Muscle of back (tissue), 11 donors: ENCODE measurements around the gene GAK. TPM values are rescaled to one million over a fixed set of nuclear protein-coding genes. Genes with fewer than 3 reads are reported as not detected.
A peak's percentile ranks its signal among the peaks of the same experiment; 100 is the strongest.

Experiments
- DNase-seq, 3 donors: peaks; one replicate each; pipeline versions ENCODE4 v3.0.0 to v3.0.0-alpha.2; 2013
- polyA plus RNA-seq, 10 donors: library from polyadenylated mRNA; unstranded; fragments of 120-200 nt; gene quantifications; one replicate each; pipeline ENCODE4 v1.2.1, GENCODE V29; 2013; ENCODE audit not compliant: insufficient read length in 10 of 10

Gene GAK
- polyA plus RNA-seq, 10 donors = 24.8 to 46.9 (median 32.2) TPM

DNA sequence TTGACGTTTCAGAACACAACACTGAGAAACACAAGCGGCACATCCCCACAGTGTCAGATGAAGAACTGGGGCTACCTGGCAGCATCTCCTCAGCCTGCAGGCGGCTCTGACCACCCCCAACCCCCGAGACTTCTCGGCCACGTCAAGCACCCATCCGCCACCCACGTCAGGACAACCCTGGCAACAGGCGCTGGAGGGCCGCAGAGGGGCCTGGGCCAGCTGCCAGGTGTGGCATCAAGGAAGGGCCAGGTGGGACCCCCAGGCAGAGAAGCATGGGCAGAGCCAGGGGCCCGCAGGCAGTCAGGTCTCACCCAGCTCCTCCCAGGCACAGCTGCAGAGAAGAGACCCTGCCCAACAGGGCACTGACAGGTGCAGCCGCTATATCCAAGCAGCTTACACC is 22.3 kb downstream of the GAK start:
- DNase-seq = no peak

DNA sequence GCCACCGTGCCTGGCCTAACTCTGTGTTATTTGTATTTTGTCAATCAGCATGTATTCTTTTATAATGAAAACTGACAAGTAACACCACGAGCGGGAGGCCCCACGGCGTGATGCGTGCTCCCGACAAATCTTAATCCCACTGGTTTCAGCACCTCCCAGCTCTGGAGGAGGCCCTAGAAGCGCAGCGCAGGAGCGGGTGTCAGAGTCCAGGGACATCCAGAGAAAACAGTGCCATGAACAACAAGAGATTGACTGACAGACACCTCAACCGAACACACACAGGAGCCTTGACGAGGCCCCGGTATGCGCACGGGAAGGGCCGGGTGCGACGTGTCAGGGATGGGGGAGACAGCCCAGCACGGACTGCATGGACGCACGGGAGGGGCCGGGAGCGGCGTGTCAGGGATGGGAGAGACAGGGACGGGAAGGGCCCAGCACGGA is 23.0 kb downstream of the GAK start:
- DNase-seq = no peak

- peak in 1 of 3 donors; percentile 69 for DNase-seq
These were observed 24.3 kb downstream of the GAK start for GRCh38 chr4:907691-908425.

- no peak for DNase-seq
These were observed 25.1 kb downstream of the GAK start for GRCh38 chr4:907103-907400.

DNA sequence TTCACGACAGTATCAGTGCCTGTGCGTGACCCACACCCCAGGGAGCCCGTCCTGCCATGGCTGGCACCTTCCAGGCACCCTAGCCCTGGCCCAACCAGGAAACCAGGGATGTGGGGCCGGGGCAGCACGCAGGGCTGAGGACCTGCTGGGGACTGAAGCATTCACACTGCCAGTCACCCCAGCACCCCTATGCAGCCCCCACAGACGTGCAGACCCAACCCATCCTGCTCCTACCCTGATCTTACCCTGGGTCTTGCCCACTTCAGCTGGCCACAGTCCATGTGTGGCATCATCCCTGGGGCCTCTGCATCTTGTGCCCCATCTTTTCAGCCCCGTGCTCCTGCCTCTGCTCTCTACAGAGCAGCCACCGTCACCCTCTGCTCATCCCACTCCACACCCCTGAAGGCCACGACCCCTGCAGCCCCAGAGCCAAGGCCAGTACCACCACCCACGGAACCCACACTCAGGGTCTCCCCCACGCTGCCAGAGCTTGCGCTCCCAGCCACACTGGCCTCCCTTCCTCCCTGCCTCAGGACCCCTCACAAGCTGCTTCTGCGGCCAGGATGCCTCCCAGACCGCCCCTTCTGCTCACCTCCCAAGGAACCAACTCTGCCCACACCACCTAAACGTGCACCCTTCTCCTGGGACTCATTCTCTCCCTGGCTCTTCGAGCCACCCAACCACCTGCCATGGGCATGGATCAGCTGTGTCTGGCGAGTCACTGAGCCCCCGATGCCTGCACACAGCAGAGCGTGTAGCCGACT is 25.6 kb downstream of the GAK start:
- no peak for DNase-seq

GRCh38 chr4:905485-906338 is 26.4 kb downstream of the GAK start:
- DNase-seq = no peak

- DNase-seq = no peak
These were observed 28.8 kb downstream of the GAK start for GRCh38 chr4:903066-904046.

DNA sequence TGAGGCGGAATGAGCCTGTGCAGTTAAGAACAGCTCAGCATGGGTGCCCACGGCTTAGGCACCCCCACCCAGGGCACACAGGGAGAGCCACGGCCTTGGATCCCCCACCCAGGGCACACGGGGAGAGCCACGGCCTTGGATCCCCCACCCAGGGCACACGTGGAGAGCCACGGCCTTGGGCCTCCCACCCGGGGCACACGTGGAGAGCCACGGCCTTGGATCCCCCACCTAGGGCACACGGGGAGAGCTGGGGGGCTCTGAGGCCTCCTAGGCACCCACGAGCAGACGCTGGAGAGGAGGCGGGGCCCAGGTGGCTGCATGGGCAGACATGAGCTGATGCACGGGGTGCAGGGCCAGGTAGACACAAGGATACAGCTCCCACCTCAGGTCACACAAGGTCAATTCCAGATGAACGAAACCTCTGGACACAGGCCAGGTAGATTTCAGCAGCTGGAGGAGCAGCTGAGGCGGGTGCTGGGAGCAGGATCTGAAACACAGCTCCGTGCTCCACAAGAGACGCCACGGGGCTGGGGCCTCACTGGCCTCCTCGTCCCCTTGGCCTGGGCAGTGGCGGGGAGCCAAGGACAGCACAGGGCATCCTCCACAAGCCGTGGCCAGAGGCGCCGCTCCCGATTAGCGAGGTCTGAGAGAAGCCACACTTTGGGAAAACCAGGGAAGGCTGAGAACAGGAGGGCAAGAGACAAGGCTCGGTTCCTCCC is 30.8 kb downstream of the GAK start:
- DNase-seq = no peak

DNA sequence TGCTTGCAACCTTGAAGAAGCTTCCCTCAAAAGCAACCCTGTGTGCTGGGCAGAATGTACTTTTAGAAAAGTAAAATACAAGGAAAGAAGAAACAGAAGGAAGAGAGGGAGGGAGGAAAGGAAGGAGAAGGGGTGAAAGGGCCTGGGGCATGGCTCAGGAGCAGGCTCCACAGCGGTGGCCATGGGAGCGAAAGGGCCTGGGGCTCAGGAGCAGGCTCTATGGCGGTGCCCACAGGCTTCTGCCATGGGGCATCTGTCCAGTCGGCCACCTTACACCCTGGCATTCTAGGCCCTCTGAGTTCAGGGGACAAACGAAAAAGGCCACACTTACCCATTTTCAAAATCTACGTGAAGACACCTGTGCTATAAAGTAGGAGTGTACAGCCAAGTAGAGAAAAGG is 31.4 kb downstream of the GAK start:
- DNase-seq = no peak

DNA sequence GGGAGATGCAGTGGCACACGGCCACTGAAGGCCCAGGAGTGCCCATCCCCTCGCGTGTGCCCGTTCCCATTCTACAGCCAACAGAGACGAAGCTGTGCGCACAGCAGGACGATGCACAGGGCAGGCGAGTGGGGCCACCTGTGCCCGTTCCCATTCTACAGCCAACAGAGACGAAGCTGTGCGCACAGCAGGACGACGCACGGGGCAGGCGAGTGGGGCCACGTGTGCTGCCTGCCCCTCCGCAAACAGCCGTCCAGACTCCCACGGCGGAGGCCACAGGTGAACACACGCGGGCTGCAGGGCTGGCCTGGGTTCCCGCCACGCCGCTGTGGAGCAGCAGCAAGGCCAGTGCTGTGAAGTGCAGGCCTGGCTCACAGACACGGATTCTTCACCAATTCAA is 32.0 kb downstream of the GAK start:
- DNase-seq = no peak

DNA sequence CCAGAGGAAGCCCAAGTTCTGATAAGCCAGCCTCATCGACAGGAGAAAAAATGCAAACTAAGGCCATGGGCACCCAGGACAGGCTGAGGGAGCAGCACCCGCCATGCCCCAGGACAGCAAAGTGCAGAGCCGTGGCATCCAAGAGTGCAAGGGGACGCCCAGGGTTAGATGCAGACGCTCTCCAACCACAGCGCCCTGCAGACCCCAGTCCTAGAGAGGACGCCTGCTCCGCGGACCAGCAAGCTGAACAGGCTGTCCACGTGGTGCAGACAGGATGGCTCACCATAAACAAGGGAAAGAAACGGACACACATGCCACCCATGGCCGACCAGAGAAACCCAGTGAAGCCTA is 32.6 kb downstream of the GAK start:
- DNase-seq = no peak

DNA sequence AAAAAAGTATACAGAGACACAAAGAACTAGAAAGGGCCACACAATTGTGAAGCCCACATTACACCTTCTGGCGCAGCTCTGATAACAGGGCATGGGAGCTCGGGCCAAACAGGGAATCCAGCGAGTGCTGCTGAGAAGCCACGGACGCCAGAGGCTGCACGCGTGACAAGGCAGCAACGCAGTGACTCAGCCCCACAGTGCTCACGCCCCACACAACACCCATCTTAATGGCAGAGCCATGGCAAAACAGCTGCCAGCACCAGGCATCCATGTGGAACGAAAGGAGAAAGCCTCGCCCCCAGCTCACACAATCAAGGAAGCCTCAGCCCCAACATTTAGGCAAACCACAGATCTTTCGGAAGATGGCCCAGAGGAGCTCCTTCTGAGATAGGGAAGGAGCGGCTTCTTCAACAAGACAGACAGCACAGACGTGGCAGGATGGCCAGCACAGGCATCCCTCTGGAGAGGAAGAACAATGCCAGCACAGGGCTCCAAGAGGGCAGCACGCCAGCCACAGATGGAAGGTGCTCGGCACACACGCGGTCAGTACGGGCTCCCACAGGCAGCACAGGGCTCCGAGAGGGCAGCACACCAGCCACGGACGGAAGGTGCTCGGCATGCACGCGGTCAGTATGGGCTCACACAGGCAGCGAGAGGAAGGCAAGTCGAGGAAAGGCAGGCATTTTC is 33.1 kb downstream of the GAK start:
- no peak for DNase-seq

- DNase-seq = no peak
These were observed 34.0 kb downstream of the GAK start for GRCh38 chr4:898123-898522.

DNA sequence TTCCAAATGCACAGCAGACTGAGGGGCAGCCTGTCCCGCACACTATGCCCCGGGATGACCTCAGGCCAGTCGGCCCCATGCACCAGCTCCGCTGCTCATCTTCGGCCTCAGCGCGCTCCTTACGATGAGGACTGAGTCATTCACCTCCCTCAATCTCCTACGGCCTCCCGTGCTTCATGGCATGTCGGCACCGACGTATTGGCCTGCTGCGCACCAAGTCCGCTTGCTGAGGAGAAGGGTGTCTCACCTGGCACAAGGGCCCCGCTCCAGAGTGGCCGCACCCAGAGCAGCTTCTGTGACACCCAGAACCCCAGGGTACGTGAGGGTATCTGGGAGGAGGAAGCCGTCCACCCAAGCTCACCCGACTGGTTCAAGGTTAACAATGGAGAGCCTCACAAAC is 35.5 kb downstream of the GAK start:
- no peak for DNase-seq

DNA sequence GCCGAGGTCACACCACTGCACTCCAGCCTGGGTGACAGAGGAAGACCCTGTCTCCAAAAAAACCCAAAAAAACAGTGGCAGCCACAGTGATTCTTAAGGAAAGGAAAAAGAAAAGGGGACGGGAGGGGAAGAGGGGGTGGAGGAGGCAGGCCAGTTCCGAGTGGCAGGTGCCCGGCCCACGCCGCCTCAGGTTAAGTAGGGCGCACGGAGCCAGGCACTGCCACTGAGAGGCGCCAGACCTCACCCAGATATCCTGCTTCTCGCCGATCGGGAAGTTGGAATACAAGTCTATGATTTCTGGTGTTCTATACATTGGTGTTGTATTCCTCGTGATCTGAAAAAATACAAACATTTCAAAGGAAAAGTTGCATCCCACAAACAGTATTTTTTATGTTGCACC is 35.9 kb downstream of the GAK start:
- DNase-seq = no peak

DNA sequence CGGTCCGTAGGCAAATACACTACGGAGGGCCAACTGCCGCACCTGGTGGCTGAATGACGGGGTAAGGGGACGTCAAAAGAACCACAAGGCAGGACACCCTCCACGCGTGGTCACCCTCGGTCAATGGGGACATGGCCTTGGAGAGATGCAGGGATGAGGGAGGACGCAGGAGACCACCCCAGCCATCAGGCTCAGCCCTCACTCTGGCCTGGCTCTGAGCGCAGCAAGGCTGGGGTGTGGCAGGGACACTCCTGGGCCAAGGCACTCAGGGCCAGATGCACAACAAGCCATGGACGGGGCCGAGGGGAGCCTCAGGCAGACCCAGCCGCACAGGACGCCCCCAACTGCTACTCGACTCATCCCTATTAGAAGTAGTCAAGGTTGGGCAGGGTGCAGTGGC is 36.5 kb downstream of the GAK start:
- no peak for DNase-seq

- no peak for DNase-seq
These were observed 38.0 kb downstream of the GAK start for GRCh38 chr4:893995-894705.

DNA sequence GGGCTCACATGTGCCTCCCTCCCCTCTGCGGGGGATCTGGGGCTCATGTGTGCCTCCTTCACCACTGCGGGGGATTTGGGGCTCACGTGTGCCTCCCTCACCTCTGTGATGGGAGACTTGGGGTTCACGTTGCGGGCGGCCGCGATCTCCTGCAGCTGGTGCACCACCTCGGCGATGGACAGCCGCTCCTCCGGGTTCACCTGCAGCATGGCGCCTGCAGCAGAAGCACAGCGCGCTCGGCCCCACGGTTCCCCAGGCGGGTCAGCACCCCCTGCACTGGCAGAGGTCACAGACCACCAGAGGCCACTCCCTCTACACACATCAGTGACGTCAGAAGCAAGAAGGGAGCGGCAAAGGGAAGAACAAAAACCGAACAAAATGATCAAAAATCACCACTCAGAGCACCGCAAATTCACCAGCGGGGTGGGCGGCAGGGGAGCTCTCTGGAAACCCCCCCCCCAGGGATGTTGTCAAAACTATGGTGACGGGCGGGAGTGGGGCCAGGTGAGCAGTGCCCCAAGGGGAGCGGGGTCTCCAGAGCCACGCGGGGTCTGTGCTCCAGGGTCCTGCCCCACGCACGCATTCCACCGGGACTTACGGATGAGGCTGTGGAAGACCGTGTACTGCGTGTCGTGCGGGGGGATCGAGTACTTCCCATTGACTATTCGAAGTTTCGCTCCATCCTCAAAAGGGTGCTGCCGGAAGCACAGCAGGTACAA is 38.7 kb downstream of the GAK start:
- no peak for DNase-seq

DNA sequence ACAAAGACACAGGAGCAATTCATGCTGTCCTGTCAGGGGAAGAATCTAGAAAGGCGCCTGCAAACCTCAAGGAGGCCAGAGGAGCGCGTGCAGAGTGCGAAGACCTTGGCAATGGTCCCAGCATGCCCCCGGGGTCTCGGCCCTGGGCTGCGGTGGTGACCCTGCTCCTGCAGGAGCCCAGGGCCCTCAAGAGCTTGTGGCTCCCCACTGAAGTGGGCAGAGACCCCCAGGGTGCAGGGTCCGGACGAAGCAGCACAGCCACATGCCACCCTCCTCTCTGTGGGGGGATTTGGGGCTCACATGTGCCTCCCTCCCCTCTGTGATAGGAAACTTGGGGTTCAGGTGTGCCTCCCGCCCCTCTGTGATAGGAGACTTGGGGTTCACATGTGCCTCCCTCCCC is 39.3 kb downstream of the GAK start:
- no peak for DNase-seq
